HG03460 (cell line): ENCODE data around the gene TMPRSS4.
"Not testable (repeated sequence)": the region's sequence is repeated elsewhere in the genome, so short reads cannot be mapped to it uniquely, and the experiment has no call there.

Experiments
- ATAC-seq: cut with Tn5 transposase; IDR thresholded peaks from one replicate; pipeline ENCODE4 v1.9.1; 2021; ENCODE audit not compliant: unreplicated experiment

The TMPRSS4 gene

DNA sequence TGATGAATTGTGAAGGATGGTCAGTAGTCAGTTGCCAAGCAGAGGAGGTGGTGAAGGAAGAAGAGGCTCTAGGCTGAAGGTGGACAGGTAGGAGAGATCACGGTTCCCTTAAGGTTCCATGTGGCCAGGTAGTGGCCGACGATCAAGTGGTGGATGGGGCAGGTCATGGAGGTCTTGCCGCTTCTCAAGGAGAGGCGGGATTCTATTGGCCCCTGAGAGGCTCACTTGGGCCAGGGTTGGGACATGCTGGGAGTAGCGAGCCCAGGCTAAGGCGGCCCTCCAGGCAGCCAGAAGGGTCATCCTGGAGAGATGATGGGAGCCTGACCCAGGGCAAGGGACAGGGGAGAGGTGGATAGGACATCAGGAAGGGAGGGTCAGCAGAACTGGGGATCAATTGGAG lies 20.9 kb upstream of the TMPRSS4 start:
- ATAC-seq: no peak

DNA sequence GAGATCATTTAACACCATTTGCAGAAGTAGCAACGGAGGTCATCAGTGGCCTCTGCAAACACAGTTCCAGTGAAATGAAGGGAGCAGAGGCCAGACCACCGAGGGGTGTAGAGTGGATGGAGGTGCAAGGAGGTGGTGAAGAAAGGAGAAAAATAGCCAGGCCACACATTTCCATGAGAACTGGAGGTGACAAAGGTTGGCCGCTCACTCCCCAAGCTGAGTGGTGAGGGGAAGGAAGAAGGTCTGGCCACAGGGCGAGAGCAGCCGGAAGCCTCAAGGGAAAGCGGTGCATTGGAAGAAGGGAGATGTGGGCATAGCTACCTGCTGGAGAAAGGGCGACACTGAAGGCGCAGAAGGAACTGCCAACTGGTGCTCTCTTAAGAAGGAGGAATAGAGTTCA lies 20.1 kb upstream of the TMPRSS4 start:
- ATAC-seq: no peak

DNA sequence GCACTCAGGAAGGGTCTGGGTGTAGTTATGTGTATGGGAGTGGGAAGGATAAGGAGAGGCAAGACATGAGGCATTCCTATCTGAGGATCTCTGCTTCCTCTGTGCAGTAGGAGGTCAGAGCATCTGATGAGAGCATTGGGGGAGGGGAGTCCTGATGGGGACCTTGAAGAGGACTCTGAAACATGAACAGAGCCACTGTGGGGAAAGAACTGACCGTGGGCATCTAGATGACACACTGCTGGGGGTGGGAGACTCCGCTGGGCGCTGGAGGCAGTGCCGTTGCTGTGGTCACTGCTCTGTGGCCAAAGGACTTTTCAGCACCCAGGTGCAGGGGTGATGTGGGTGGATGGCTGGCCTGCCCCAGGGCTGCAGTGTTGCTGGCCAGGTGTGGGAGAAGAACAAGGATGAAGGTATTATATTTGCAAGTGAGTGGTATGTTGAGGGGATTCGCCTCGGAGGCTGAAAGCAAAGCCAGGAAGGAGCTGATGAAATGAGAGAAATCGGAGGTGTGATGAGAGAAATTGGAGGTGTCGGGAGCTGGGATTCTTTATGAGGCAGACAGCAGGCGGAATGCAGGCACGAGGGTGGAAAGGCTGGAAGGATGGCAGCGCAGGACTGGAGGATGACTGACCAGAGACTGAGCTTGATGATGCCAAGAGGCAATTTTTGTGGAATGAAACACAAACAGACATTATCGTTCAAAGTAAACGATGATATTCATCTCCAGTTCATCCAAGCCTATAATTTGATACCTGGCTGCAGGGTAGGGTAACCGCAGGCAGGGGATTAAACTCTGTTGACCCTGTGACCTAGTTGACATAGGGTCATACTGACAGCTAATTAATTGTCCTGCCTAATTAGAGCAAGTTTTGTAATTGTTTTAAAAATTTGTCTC lies 19.4 kb upstream of the TMPRSS4 start:
- ATAC-seq: no peak

DNA sequence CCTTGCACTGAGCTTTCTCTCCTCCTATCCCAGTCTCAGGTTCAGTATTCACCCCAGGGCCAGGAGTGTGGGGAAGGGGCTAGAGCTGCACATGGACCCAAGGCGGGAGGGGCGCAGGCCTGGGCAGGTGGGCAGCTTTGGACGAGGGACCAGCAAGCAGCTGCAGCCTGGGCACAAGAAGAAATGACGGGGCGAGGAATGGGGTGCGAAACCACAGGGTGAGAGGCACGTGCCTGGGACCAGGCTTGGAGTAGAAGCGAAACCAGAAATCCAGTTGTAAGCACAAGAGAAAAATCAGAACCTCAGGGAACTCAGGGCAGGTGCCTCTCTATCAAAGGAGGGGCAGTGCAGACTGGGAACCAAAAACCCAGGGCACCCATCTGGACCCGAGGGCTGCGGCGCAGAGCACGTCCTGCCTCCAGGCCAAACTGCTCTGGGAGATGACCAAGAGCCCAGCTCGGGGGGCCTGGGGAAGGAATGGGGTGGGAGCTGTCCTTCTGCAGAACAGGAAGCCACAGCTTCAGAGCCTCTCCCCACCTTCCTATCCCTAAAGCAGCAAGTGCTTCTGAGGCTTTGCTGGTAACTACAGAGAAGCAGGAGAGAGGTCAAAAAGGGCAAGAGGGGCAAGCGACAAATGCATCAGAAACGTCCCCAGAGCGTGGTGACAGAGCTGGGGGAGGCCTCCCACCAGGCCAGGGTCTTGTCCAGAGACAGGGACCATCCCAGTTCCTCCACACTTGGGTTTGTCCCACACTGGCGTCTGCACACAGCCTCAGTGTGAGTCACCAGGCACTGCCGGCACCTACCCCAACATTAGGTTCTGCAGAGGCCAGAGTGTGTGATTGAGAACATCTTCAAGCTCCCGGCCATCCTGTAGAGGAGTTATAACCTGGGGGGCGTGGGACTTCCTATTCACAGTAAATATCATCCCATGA lies 18.3 kb upstream of the TMPRSS4 start:
- ATAC-seq: no peak

DNA sequence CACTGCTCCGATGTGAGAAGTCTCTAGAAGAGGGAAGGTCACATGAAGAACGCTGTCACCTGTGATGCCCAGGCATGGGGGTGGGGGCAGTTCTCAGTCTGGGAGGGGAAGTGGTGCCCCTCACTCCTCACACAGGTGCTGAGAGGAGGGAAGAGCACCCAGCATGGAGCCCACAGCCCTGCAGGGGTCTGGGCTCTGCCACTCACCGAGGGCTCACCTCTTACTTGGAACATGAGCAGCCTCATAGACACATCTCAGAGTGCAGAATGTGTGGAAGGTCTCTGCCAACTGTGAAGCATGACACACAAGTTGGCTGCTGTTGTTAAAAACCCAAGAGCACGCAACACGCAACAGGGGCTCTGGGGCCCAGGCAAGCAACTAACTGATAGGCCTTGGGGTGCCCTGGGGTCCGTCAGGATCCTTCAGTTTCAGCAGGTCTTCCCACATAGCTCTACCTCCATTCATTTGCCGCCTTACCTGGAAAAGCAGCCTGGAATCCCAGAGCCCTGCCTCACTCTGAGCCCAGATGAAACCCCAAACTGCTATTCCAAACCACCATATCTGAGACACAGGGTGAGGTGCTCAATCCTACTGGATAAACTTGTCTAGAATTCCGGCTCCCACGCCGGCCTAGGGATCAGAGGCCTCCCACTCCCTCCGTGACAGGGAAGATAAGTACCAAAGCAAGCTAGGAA lies 17.5 kb upstream of the TMPRSS4 start:
- ATAC-seq: no peak

DNA sequence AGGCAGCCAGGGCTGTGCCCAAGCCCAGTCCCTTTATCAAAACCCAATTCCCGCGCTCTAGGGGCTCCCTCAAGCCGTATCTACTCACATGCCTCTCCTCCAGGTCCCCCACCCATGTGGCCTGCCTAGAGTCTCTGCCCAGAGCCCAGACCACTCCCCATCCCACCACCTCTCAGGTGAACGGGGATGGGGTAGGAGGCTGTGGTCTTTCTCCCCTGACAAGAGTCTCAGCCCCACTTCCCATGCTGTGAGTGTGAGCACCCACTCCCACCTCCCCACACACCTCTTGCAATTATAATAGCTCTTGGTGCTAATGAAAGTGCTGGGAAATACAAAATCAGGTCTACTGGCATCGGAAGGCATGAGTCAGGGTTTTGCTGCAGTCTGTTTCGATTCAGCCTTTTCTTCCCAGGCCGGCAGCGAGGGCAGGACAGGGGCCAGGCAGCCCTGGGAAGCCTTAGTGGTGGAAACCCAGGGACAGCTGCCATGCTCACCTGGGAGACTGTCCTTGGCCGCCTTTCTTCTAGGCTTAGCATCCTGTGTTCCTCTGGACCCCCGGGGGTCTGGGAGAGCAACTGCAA lies 16.7 kb upstream of the TMPRSS4 start:
- ATAC-seq: no peak

DNA sequence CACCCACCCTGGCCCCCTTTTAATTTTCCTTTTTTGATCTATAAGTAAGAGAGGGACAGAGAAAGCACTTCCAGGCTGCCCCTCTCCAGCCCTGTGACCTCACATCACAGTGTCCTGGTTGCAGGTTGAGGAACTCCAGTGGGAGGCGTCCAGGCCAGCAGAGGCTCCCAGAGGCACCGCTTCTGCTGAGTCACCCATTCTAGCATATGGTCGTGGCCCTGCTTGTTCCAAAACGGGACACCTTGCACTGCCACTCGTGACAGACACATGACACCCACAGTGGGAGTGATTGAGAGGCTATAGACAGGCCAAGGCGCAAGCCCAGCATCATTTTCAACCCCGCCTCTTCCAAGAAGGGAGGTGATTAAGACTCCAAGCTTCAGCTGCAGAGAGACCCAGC lies 16.0 kb upstream of the TMPRSS4 start:
- ATAC-seq: no peak

DNA sequence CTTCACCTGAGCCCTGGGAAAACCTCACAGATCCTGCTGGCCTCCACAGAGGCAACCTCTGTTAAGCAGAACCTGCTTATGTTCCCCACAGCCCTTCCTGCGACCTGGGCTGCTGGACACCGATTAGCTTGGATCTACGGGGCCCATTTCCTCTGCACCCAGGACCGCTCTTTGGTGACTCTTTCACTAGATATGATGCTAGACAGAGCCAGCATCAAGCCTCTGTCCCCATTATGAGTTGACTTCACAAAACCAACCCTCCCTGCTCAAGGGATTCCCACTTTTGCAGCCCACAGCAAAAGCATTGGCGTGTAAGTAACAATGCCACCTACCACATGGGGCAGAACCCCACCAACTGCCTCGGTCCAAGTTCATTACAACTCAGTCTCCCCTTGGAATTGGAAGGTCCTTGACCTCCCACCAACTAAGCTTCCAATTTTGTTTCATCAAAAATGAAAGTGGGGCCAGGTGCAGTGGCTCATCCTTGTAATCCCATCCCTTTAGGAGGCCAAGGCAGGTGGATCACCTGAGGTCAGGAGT lies 15.2 kb upstream of the TMPRSS4 start:
- ATAC-seq: no peak

DNA sequence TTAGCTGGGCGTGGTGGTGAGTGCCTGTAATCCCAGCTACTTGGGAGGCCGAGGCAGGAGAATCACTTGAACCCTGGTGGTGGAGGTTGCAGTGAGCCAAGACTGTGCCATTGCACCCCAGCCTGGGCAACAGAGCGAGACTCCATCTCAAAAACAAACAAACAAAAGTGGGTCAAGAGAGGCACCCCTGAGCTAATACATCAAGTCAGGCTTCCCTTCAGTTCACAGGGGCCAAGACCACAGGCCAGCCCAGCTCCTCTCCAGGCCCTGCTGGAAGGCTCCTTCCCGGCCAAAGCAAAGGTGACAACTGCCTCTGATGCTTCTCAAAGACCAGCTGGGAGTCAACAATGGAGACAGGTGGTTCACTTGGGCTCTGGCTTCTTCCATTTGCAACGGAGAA lies 14.7 kb upstream of the TMPRSS4 start:
- not testable (repeated sequence) for ATAC-seq

DNA sequence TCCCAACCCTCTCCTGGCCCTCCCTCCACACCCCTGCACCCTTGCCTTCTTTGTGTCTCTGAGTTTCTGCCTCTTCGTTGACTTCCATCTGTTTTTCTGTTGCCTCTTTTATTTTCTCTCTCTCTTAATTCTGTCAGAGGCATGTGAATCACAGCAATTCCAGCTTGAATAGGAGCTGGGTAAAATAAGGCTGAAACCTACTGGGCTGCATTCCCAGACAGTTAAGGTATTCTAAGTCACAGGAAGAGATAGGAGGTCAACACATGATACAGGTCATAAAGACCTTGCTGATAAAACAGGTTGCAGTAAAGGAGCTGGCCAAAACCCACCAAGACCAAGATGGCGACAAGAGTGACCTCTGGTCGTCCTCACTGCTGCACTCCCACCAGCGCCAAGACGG lies 14.2 kb upstream of the TMPRSS4 start:
- ATAC-seq: not testable (repeated sequence)

DNA sequence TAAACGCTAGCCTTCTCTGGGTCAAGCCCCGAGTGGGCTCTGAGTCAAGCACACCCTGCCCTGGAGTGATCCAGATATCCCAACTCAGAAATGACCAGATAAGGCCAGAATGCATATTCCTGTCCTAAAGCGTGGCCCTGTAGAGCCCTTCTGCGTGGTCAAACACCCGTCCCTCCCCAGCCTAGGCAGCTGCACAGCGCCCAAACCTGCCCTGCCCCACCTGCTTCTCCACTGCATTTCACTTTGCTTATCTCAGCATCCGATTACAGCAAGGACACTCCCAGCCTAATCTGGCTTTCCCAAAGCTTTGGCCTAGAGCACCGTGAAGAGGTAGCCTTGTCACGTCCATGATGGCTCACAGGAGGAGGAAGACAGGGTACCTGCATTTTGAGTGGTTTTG lies 11.9 kb upstream of the TMPRSS4 start:
- no peak for ATAC-seq

DNA sequence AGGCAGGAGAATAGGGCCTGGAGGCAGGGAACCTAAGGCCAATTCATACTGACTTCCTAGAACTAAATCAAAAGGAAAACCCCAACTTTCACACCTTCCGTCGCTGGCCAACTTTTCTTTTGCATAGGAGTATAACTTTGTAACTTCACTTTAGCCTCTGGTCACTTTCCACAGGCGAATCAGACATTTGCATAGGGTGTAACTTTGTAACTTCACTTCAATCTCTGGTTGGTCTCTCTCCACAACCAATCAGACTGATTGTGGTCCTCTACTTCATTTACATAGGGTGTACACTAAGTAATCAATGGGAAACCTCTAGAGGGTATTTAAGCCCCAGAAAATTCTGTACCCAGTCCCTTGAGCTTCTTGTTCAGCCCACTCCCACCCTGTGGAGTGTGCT lies 11.5 kb upstream of the TMPRSS4 start:
- ATAC-seq: no peak

DNA sequence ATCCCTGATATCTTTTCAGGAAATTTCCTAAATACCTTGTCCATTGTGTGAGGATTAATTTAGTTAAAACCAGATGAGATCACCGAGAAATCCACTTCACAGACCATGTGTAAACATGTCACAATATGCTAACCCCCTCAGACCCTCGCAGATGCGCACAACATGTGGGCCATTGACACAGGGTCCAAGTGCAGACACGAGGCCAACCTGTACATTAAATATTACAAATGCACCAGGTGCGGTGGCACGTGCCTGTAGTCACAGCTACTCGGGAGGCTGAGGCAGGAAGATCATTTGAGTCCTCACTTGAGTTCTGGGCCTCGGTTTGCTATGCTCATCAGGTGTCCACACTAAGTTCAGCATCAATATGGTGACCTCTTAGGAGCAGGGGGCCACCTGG lies 9.9 kb upstream of the TMPRSS4 start:
- ATAC-seq: no peak

DNA sequence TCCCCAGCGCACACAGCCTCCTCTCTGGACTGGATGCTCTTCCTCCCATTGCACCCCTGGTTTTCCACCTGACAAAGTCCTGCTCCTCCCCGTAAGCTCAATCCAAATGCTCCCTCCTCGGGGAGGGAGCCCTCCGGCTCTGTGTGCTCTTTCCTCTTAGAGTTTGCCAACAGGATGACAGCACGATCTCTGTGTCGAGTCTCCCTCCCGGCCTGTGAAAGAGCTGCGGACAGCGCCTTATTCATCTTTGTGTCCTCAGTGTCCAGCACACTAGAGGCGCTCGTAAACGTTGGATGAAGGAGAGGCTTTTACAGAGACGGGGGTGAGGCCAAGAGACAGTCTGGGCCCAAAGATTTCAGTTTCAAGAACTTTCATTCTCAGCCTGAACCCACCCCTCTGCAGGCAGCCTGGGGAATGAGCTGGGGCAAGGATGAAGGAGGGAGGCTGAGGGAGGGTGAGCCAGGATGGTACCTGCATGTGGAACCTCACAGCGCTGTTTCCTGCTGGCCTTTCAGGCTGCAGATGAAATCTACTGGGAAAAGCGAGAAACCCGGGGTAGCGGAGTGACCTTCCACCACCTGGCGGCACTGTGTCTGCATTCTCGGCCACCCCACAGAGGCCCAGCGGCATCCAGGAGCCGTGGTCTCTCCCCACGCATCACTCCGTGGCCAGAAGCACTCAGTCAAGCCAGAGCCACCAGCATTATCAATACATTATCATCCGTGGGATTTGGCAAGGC lies 8.5 kb upstream of the TMPRSS4 start:
- ATAC-seq: no peak

DNA sequence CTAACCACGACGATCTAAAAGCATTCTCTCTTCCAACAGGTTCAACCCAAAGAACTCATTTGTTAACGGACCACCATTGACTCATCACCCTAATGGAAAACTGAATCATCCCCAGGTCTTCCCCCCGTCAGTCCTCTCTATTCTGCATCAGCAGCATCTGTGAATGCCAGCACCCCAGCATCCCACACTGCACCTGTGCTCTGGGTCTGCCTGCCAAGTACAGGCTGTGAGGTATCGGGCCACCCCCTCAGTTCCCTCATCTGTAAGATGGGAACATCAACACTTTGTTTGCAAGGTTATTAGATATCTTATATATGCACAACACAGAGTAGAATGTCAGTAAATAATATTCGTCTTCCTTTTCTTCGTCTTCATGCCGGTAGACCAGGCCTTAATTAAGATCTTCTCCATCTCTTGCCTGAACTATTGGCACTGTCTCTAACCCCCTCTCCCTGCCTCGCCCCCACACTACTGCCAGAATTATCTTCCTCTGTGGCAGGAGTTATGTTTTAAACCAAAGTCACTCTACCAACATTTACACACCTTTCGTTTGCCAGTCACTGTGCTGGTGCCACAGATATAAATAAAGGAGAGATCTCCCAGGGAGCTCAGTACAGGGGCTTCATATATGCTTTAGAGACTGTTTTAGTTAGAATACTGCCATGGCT lies 7.8 kb upstream of the TMPRSS4 start:
- ATAC-seq: no peak

DNA sequence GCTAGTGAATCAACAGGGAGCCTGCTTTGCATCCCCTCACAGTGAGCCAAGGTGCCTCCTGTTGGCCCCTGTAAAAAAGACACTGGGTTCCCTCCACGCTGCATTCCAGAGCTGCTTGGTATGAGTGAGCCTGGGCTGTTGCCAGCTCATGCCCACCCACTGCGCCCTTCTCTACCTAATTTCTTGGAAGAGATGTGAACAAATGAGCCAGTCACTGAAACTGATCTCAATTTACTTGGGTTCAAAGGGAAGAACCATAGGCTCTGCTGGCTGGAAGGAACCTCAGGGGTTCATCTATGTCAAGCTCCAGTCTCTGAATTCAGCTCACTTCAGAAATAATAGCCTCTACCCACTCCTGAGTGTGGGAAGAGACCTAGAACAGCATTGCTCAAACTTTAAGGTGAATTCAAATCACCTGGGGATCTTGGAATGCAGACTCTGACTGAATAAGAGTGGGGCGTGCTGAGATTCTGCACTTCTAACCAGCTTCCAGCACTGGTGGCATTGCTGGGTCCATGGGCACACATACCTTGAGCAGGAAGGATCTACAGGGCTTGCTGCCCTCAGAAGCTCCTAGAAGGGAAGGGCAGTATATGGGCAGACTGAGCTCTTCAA lies 5.4 kb upstream of the TMPRSS4 start:
- no peak for ATAC-seq

DNA sequence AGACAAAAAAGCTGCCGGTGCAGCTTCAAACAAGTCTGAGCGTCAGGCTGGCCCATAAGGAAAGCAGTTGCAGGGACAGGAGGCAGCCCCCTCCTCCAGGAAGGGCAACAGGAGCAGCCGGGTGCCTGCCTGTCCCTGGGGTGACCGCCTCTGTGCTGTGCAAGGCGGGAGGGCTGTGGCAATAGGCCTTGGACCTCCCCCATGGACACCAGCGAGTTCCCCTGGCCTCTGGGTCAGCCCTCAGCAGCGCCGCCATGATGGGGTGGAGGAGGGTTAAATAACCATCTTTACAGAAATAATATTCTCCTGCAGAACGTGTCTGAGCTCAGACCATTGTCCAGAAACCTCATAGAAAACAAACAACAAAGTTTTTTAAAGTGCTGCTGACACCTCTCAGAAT lies 3.3 kb upstream of the TMPRSS4 start:
- no peak for ATAC-seq

DNA sequence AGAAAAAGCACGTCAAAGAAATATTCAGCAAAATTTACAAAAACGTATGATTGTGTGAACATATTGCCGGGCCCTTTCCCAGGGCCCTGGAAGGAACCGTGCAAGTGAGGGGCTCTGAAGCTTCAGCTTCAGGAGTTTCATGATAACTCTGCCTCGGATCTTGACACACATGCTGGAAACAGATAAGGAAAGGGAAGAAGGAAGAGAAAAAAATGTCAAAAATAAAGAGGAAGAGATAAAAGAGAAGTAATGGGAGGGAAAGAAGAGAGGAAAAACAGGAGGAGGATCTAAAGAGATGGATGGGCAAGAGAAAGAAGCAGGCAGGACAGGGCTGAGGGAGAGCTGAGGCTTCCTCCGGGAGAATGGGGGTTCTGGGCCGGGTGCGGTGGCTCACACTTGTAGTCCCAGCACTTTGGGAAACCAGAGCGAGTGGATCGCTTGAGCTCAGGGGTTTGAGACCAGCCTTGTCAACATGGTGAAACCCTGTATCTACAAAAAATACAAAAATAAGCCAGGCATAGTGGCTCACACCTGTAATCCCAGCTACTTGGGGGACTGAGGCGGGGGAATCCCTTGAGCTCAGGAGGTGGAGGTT lies 2.7 kb upstream of the TMPRSS4 start:
- no peak for ATAC-seq

DNA sequence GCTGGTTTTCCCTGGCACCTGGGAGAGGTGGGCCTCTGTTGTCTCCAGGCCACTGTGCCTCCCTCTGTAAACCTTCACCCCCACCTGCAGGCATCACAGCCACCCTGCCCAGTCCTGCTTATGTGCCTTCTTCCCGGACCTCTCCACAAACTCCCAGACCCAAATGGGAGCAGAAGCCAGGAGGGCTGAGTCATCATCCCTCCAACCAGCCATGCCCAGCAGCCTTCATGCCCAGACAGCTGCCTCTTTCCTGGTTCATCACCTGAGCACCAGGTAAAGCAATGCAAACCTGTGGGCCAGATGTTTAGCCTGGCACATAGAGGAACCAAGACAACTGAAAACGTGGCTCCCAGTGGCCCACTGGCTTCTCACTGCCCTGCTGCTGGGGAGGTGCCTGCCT lies 2.1 kb upstream of the TMPRSS4 start:
- ATAC-seq: no peak
